ENCODE measurements around the gene NRIP2.

The NRIP2 gene

GRCh38 chr12:2776129-2776806, 58.6 kb downstream of the NRIP2 start:
- TF ChIP-seq, protein P1, sequence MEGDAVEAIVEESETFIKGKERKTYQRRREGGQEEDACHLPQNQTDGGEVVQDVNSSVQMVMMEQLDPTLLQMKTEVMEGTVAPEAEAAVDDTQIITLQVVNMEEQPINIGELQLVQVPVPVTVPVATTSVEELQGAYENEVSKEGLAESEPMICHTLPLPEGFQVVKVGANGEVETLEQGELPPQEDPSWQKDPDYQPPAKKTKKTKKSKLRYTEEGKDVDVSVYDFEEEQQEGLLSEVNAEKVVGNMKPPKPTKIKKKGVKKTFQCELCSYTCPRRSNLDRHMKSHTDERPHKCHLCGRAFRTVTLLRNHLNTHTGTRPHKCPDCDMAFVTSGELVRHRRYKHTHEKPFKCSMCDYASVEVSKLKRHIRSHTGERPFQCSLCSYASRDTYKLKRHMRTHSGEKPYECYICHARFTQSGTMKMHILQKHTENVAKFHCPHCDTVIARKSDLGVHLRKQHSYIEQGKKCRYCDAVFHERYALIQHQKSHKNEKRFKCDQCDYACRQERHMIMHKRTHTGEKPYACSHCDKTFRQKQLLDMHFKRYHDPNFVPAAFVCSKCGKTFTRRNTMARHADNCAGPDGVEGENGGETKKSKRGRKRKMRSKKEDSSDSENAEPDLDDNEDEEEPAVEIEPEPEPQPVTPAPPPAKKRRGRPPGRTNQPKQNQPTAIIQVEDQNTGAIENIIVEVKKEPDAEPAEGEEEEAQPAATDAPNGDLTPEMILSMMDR (IDR thresholded peaks at IDR 0.05): no peak

DNA sequence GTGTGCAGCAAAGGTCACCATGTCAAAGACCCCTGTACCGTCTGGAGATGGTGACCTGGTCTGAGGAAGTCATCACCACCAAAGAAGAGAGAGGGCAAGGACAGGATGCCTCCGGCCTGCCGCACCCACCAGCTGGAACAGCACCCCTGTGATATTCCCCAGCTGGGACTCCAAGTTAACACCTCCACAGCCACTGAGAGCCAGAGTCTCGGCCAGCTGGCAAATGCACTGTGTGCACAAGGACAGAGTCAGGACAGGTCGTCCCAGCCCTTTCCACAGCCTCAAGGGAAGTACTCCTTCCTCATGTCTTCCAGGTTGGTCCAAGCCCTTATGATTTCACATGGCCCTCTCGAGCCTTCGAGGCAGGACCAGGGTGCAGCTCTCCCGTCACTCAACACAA, 59.4 kb downstream of the NRIP2 start:
- TF ChIP-seq, protein P1 (IDR thresholded peaks at IDR 0.05): no peak
- Histone ChIP-seq H3K36me3 (no peaks in the 10 kb centered on the region), H3K27ac (no peak overlapping the region), H3K27me3 (peaks cover 3% of the 10 kb centered on the region), H3K9me3 (no peaks in the 10 kb centered on the region), H3K4me3 (ENCODE audit: low read depth in 1 of 2, low read length in 1 of 2) (no peak overlapping the region), H3K4me1 (ENCODE audit: control insufficient read depth in 1 of 2, insufficient read depth in 1 of 2, low read depth in 1 of 2, low read length in 1 of 2) (no peaks in the 10 kb centered on the region)

More at GRCh38 chr12:2776129-2776806, 58.6 kb downstream of the NRIP2 start:
- Histone ChIP-seq H3K9me3 (no peaks in the 10 kb centered on the region), H3K4me1 (ENCODE audit: control insufficient read depth in 1 of 2, insufficient read depth in 1 of 2, low read depth in 1 of 2, low read length in 1 of 2) (no peaks in the 10 kb centered on the region), H3K27ac (no peak overlapping the region), H3K4me3 (ENCODE audit: low read depth in 1 of 2, low read length in 1 of 2) (no peak overlapping the region), H3K36me3 (no peaks in the 10 kb centered on the region), H3K27me3 (peaks cover 3% of the 10 kb centered on the region)

Measured in neutrophil (primary cell).